Hepatocyte (in vitro differentiated cells): ENCODE measurements around the gene SPON2.

Experiments
- CTCF ChIP-seq: fragments of 200-600 bp; sonication (generic); IDR thresholded peaks from 2 replicates; pipeline ENCODE4 v1.5.1; 2016; ENCODE audit warnings: antibody characterized with exemption, mild to moderate bottlenecking; ENCODE audit not compliant: poor library complexity
- EZH2 ChIP-seq: fragments of 200-600 bp; sonication (generic); IDR thresholded peaks from 2 replicates; pipeline ENCODE4 v1.6.1; 2016; ENCODE audit warnings: antibody characterized with exemption, mild to moderate bottlenecking, borderline replicate concordance

DNA sequence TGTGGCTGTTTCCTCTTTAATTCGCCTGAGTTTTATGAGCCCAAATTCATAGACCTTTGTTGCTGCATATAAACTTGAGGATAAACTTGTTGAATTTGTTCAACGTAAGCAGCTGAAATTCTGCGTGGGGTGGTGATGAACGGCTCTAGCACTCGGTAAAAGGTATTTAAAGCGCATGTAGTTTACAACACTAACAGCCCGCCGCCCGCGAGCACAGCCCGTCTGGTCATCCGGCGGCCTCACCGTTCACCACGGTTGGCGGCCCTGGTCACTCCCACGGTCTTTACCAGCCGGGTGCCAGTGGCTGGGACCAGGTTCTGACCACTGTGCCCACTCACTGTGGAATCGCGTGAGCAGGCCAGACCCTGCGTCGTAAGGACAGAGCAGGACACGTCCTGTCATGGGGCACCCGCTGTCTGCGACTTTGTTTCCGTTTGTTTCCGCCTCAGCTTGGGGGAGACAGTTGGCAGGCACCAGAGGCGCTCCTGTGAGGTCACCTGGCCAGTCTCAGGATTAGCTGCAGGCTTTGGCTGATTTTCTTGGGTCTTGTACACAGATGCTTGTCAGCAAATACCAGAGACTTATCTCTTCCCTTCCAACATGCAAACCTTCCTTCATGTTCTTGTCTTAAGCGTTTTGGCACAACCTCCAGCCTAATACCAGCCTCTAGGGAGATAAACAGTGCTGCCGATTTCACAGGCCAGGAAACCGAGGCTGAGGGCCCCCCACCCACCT lies 36.8 kb upstream of the SPON2 start:
- TF ChIP-seq EZH2 (no peak), CTCF (no peak)
